ENCODE measurements around the gene SERINC2.

SERINC2 gene

DNA sequence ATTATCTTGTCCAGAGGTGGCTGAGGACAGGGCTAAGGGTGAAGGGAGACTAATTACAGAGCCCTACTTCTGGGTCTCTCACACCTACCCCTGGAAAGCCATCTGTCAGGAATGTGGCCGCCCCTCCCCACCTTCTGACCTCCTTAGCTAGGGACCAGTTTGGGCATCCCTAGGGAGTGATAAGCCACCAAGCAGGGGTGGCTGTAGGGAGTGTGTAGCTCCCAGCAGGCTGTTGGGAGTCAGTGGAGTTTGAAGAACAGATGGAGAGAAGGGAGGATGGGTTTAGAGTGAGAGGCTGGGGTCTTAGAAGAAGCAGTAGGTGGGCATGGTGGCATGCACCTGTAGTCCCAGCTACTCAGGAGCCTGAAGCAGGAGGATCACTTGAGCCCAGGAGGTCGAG is 808 bp upstream of the SERINC2 start:
- peaks cover 9 to 14% of the 10 kb centered on the region in 2 experiments for H3K4me1 ChIP-seq (ENCODE audit: control insufficient read depth in 1 of 2, insufficient read depth in 1 of 2, low read depth in 1 of 2, low read length in 1 of 2)

DNA sequence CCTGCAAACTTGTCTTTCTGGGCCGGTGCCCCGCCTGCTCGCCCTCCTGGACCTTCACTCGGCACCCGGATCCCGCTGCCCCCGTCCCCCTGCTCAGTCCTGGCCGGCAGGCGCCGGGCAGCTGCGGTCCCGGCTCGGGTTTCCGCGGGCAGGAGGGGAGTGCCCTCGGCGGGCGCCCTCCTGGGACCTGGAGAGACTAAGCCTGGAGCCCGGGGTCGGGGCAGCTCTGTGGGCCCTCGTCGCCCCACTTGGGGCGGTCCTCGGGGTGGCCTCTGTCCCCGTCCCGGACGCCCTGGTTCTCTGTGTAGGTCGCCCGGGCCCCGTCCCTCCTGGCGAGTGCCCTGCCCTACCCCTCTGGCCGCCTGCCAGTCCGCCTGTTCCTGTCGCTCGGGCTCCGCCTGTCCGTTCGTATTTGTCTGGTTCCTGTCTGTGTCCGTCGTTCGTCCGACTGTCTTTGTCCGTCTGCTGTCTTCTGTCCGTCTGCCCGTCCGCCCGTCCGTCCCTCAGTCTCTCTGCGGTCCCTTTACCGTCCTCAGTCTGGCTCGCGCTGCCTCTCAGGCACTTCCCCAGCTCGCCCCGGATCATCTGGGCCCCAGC is 490 bp downstream of the SERINC2 start:
- Histone ChIP-seq H3K36me3 (no peaks in the 10 kb centered on the region), H3K4me3 (ENCODE audit: low read depth in 1 of 2, low read length in 1 of 2) (peak overlapping the region; percentile 60 to 67), H3K9me3 (no peaks in the 10 kb centered on the region), H3K4me1 (ENCODE audit: control insufficient read depth in 1 of 2, insufficient read depth in 1 of 2, low read depth in 1 of 2, low read length in 1 of 2) (peaks cover 9 to 14% of the 10 kb centered on the region in 2 experiments), H3K27ac (no peak overlapping the region), H3K27me3 (peaks cover 80% of the 10 kb centered on the region)
- no peak for TF ChIP-seq CTCF (IDR thresholded peaks at IDR 0.05)

More for the DNA sequence above, 808 bp upstream of the SERINC2 start:
- TF ChIP-seq CTCF (IDR thresholded peaks at IDR 0.05) = no peak
- H3K4me3 ChIP-seq (ENCODE audit: low read depth in 1 of 2, low read length in 1 of 2) = no peak overlapping the region
- H3K9me3 ChIP-seq = no peaks in the 10 kb centered on the region
- H3K36me3 ChIP-seq = no peaks in the 10 kb centered on the region
- H3K27ac ChIP-seq = no peak overlapping the region
- H3K27me3 ChIP-seq = peaks cover 76% of the 10 kb centered on the region

DNA sequence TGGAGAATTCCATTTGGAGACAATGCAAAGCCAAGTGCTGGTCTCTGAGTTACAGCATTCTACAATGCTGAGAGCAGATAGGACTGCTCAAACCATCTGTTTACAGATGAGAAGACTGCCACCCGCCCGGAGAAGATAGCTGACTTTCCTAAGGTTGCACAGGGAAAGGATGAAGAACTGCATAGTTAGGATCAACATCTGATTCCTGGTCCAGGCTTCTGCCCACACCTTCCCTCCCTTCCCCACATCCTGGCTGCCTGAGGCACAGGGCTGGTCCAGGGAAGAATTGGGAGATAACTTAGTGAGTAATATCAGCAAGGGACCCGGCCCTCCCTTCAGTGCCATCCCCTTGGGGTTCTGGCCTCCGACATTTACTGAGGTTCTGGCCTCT is 2.0 kb downstream of the SERINC2 start:
- H3K27me3 ChIP-seq = peaks cover 76% of the 10 kb centered on the region
- no peak for TF ChIP-seq CTCF (IDR thresholded peaks at IDR 0.05)
- peaks cover 9 to 14% of the 10 kb centered on the region in 2 experiments for H3K4me1 ChIP-seq (ENCODE audit: control insufficient read depth in 1 of 2, insufficient read depth in 1 of 2, low read depth in 1 of 2, low read length in 1 of 2)
- no peaks in the 10 kb centered on the region for H3K9me3 ChIP-seq
- no peak overlapping the region for H3K27ac ChIP-seq
- H3K4me3 ChIP-seq (ENCODE audit: low read depth in 1 of 2, low read length in 1 of 2) = no peak overlapping the region
- no peaks in the 10 kb centered on the region for H3K36me3 ChIP-seq

DNA sequence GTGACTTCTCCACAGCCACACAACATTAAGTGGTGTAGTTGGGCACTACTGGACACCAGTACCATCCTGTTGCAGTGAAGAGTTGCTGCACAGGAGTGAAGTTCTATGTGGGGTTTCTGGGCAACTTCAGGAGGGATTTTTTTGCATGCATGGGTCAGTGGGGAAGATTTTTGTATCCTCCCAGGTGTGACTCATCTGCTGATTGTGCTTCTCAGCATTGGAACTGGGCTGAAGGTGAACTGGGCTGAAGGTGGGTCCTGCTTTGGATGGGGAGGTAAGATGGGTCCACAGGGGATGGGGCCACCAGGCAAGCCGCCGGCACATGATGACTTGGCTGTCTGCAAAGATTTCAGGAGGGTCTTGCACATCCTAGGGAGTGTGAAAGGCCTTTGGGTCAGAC is 2.6 kb downstream of the SERINC2 start:
- no peak for TF ChIP-seq CTCF (IDR thresholded peaks at IDR 0.05)
- Histone ChIP-seq H3K4me1 (ENCODE audit: control insufficient read depth in 1 of 2, insufficient read depth in 1 of 2, low read depth in 1 of 2, low read length in 1 of 2) (peaks cover 9 to 14% of the 10 kb centered on the region in 2 experiments), H3K27me3 (peaks cover 69% of the 10 kb centered on the region), H3K27ac (no peak overlapping the region), H3K36me3 (no peaks in the 10 kb centered on the region), H3K9me3 (no peaks in the 10 kb centered on the region), H3K4me3 (ENCODE audit: low read depth in 1 of 2, low read length in 1 of 2) (no peak overlapping the region)

DNA sequence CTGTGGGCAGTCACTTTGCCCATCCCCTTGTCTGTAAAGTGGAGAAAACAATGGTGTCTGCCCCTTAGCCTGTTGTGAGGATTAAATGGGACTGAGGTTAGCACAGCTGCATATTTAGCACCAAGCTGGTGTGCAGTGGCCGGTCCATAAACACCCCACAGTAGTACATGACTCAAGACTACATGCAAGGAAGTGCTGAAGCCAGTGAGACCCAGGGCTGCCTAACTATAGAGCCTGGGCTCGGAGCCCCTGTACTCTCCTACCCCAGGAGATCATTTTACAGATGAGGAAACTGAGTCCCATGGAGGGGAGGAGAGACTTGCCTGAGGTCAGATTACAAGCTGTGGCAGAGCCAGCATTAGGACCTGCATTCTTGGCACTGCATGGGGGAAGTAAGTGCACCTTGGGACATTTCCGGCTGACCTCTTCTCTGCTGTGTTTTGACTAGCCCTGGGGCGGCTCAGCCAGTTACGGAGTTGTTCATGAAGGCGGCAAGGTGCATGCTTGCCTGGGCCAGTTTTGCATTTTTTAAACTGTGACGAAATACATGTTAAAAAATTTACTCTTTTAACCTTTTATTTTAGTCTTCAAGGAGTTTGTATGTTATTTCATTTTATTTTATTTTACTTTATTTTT is 3.2 kb downstream of the SERINC2 start:
- Histone ChIP-seq H3K27me3 (peaks cover 64% of the 10 kb centered on the region), H3K4me1 (ENCODE audit: control insufficient read depth in 1 of 2, insufficient read depth in 1 of 2, low read depth in 1 of 2, low read length in 1 of 2) (peaks cover 9 to 14% of the 10 kb centered on the region in 2 experiments), H3K36me3 (no peaks in the 10 kb centered on the region), H3K27ac (no peak overlapping the region), H3K4me3 (ENCODE audit: low read depth in 1 of 2, low read length in 1 of 2) (no peak overlapping the region), H3K9me3 (no peaks in the 10 kb centered on the region)
- TF ChIP-seq CTCF (IDR thresholded peaks at IDR 0.05) = no peak

Data from neutrophil (primary cell).